ENCODE data around the gene RIPK1. TPM values are rescaled to one million over a fixed set of nuclear protein-coding genes. Genes with fewer than 3 reads are reported as not detected.

The RIPK1 gene
- total and polyA plus RNA-seq, 10 of the 15 experiments (the other 5 are each of a cell fraction or from before 2014, with no cell fraction given): 1.6 to 11.2 (median 6.3) TPM

DNA sequence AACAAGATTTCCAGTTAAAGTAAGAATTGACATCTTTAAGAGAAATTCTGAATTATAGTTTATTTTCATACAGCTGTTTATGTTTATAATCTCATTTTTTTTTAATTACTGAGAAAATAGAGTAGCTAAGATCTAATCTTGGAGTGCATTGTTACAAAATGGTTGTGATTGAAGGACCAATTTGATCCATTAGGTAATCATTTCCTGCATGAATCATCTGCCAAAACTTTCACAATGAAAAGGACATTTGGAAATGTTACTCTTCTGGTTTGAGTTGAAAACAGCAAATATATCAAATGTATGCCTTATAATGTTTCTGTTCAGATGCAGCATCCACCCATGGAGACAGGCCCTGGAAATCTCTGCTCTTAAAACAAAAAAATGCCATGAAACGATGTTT is 70.0 kb downstream of the RIPK1 start (continued):
- TF ChIP-seq, protein P1, sequence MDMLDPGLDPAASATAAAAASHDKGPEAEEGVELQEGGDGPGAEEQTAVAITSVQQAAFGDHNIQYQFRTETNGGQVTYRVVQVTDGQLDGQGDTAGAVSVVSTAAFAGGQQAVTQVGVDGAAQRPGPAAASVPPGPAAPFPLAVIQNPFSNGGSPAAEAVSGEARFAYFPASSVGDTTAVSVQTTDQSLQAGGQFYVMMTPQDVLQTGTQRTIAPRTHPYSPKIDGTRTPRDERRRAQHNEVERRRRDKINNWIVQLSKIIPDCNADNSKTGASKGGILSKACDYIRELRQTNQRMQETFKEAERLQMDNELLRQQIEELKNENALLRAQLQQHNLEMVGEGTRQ (IDR thresholded peaks at IDR 0.05; ENCODE audit: borderline replicate concordance, low read depth, low read length): no peak
- no peak for TF ChIP-seq POLR2A (IDR thresholded peaks at IDR 0.05; ENCODE audit: low read depth, low read length)

DNA sequence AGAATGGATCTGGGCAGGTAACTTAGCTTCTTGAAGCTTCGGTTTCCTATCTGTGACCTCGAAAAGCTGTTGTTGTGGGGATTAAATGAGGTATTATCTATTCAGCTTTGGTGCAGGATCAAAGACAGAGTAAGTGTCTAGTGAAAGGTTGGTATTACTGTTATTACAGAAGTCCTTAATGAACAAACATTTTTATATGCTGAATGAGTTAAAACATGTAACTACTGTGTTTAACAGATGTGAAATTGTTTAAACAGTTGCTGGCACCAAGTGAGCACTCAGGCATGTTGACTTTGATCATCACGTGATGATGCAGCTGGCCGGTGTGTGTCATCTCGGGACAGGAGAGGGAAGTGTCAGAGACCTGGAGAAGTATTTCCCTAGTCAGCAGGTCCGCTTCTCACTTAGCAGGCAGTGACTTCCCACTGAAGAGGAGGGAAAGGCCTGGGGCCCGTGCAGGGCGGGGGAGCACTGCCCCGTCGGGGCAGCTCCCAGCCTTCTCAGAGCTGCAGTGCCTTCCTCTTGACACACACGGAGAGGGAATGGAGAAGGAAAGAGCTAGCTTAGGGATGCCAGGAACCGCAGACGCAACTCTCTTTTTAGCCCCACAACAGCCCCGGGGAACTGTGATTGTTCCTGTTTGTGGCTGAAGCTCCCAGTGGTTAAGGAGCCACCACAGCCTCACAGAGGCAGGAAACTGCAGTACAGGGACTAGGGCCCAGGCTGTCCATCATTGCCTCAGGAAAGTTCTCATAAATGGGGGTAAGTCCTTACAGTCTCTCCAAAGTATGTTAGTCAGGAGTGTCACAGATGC is 71.0 kb downstream of the RIPK1 start:
- H3K4me2 ChIP-seq (ENCODE audit: control insufficient read depth, insufficient read depth): peak overlapping the region; percentile 26
- no peaks in the 10 kb centered on the region for H3K9me3 ChIP-seq (replicated peaks; ENCODE audit: control insufficient read depth, insufficient read depth, low read length)
- in situ Hi-C loops (cut with MboI) (no loop called here), intact Hi-C loops (cut with micrococcal nuclease; ENCODE audit: unreplicated experiment) (no loop called here)
- peak; percentile 27 for FAIRE-seq
- no peaks in the 10 kb centered on the region for H3K36me3 ChIP-seq (ENCODE audit: control insufficient read depth in 2 of 2, insufficient read depth in 2 of 2, low read length in 1 of 2)
- H3K4me3 ChIP-seq: no peak overlapping the region
- DNase-seq (ENCODE audit: low read depth, low spot score): no peak
- no peaks in the 10 kb centered on the region for H3K27me3 ChIP-seq (replicated peaks in 1 of 2; ENCODE audit: control insufficient read depth in 2 of 2, insufficient read depth in 2 of 2, low read length in 1 of 2)
- no TSS peak for BruUV-seq (replicated peaks)
- ChIA-PET POLR2A (no interaction called here), SMC1A (ENCODE audit: uncharacterized antibody, unreplicated experiment) (interaction anchor here (0.6 to 1.2 kb wide), 4 partner anchors 20 to 1319 kb away, joined by 3 to 5 read pairs (median 3); no protein-coding TSS in a partner anchor), RAD21 (ENCODE audit: unreplicated experiment) (interaction anchor here (1.0 kb wide), 1 partner anchor 112 kb away, joined by 3 read pairs; no protein-coding TSS in a partner anchor), CTCF (interaction anchor here (0.6 to 1.7 kb wide), 6 partner anchors 8 to 112 kb away, joined by 3 to 5 read pairs (median 4); partner anchors contain the start of gene TUBB2A)
- H4K20me1 ChIP-seq (ENCODE audit: control insufficient read depth, insufficient read depth): no peaks in the 10 kb centered on the region
- H2AFZ ChIP-seq (ENCODE audit: control insufficient read depth, low read depth, low read length): peak overlapping the region; percentile 46
- 56% methylated on average over 14 of the region's 14 CpGs for WGBS (ENCODE audit: insufficient coverage, insufficient replicate concordance, low lambda C conversion rate, missing lambda C conversion rate)
- TF ChIP-seq RAD51 (IDR thresholded peaks at IDR 0.05) (peak; percentile 70; the same call in 1 of the 2 replicates), RUNX3 (IDR thresholded peaks at IDR 0.05; ENCODE audit: low read length) (0 out of 2 replicates have a peak, but pooled peaks have one; percentile 33), BHLHE40 (IDR thresholded peaks at IDR 0.05; ENCODE audit: borderline replicate concordance in 1 of 2, low read depth in 2 of 2, low read length in 1 of 2) (peak; percentile 48 to 60), ZBED1 (IDR thresholded peaks at IDR 0.05; ENCODE audit: borderline replicate concordance) (no peak), FOXK2 (IDR thresholded peaks at IDR 0.05) (peak; percentile 26; the same call in 1 of the 2 replicates), TAF1 (IDR thresholded peaks at IDR 0.05; ENCODE audit: borderline replicate concordance, low read depth, low read length) (no peak), IKZF1 (conservative IDR thresholded peaks at IDR 0.05) (peak; percentile 37; the same call in 1 of the 2 replicates), IKZF2 (IDR thresholded peaks at IDR 0.05) (0 out of 4 replicates have a peak, but pooled peaks of 1 of the 2 experiments have one; percentile 12)
- TF ChIP-seq, protein P2, sequence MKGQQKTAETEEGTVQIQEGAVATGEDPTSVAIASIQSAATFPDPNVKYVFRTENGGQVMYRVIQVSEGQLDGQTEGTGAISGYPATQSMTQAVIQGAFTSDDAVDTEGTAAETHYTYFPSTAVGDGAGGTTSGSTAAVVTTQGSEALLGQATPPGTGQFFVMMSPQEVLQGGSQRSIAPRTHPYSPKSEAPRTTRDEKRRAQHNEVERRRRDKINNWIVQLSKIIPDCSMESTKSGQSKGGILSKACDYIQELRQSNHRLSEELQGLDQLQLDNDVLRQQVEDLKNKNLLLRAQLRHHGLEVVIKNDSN (IDR thresholded peaks at IDR 0.05; ENCODE audit: borderline replicate concordance, extremely low read length, insufficient read depth, low read depth, low read length): peak; percentile 68
- no peaks in the 10 kb centered on the region for H3K79me2 ChIP-seq (ENCODE audit: control insufficient read depth, insufficient read depth, low read length)
- no peak overlapping the region for H3K9ac ChIP-seq (ENCODE audit: control insufficient read depth, insufficient read depth, low read length)
- ATAC-seq: peak; percentile 69
- H3K27ac ChIP-seq (ENCODE audit: control insufficient read depth, insufficient read depth): no peak overlapping the region
- H3K4me1 ChIP-seq (ENCODE audit: control insufficient read depth, insufficient read depth, low read length): peaks cover 7% of the 10 kb centered on the region

Data from GM12878 (cell line).